Tibial nerve (tissue), 4 donors: ENCODE results near the gene NLRP1. TPM values are rescaled to one million over a fixed set of nuclear protein-coding genes. Genes with fewer than 3 reads are reported as not detected.

Experiments
- DNase-seq, 2 donors: peaks; one replicate each; pipeline ENCODE4 v3.0.0-alpha.2; 2019; ENCODE audit warnings: low spot score in 2 of 2
- H3K27ac ChIP-seq, 4 donors: fragments of 200-600 bp; sonication (generic) in 3 of 4; one replicate each; pipeline ENCODE4 v1.5.1; 2017 to 2019; ENCODE audit warnings: mild to moderate bottlenecking in 1 of 4
- H3K27me3 ChIP-seq, 2 donors: fragments of 200-600 bp; sonication (generic) in 1 of 2; one replicate each; pipeline versions ENCODE4 v1.5.1 to v1.6.0; 2017 to 2019
- H3K36me3 ChIP-seq, 3 donors: fragments of 200-600 bp; sonication (generic); one replicate each; pipeline ENCODE4 v1.5.1; 2018 to 2019
- H3K4me1 ChIP-seq, 4 donors: fragments of 200-600 bp; sonication (generic) in 3 of 4; one replicate each; pipeline ENCODE4 v1.5.1; 2017 to 2019
- H3K4me3 ChIP-seq, 4 donors: fragments of 200-600 bp; sonication (generic) in 3 of 4; one replicate each; pipeline ENCODE4 v1.5.1; 2017 to 2019; ENCODE audit warnings: mild to moderate bottlenecking in 1 of 4, moderate library complexity in 1 of 4
- H3K9me3 ChIP-seq, 4 donors: fragments of 200-600 bp; sonication (generic) in 3 of 4; one replicate each; pipeline ENCODE4 v1.5.1; 2017 to 2019
- CTCF ChIP-seq, 5 experiments: fragments of 200-600 bp in 3 of 5; fragments of 450-650 bp in 2 of 5; sonication (generic) in 3 of 5; IDR thresholded peaks; one replicate each; pipeline ENCODE4 v1.5.1; 2016 to 2019; ENCODE audit warnings: antibody characterized with exemption in 5 of 5, mild to moderate bottlenecking in 3 of 5, moderate library complexity in 2 of 5
- EP300 ChIP-seq, 2 donors: sonication (generic); formaldehyde crosslinking; IDR thresholded peaks; one replicate each; pipeline ENCODE4 v1.6.1; 2017; ENCODE audit warnings: antibody characterized with exemption in 2 of 2, mild to moderate bottlenecking in 1 of 2
- POLR2A ChIP-seq, 2 donors: fragments of 450-650 bp; IDR thresholded peaks; one replicate each; pipeline ENCODE4 v1.6.1; 2017; ENCODE audit warnings: antibody characterized with exemption in 2 of 2, mild to moderate bottlenecking in 2 of 2, moderate library complexity in 2 of 2
- WGBS, 2 donors: methylation state at CpG; one replicate each; pipeline ENCODE4 v1.1.5; 2018; 5-methylcytosine and 5-hydroxymethylcytosine counted together
- total RNA-seq, 4 donors: library from RNA; depleted of rRNA; stranded (reverse); fragments of >200 nt; gene quantifications; one replicate each; pipeline ENCODE4 v1.1.0, GENCODE V29; 2016

Gene NLRP1
- total RNA-seq, 4 donors from 2014 or later, result 33.0 to 52.4 (median 36.6) TPM

- H3K4me1 ChIP-seq, result peaks cover 0 to 36% (median 16%) of the 10 kb centered on the region in 4 donors
- no peak for TF ChIP-seq POLR2A (IDR thresholded peaks at IDR 0.05)
- TF ChIP-seq CTCF (IDR thresholded peaks at IDR 0.05), result no peak
- no peak for TF ChIP-seq EP300 (IDR thresholded peaks at IDR 0.05)
- H3K9me3 ChIP-seq, result no peaks in the 10 kb centered on the region
- no peak overlapping the region for H3K4me3 ChIP-seq
- H3K27ac ChIP-seq, result no peak overlapping the region
- peaks cover 0 to 11% (median 0%) of the 10 kb centered on the region in 3 donors for H3K36me3 ChIP-seq
- DNase-seq, result no peak
- 88 to 93% methylated on average over 4 of the region's 4 CpGs for WGBS, 2 donors
- no peaks in the 10 kb centered on the region for H3K27me3 ChIP-seq
These were observed 118.0 kb downstream of the NLRP1 start for GRCh38 chr17:5466295-5466694.

GRCh38 chr17:5464717-5465507 lies 119.4 kb downstream of the NLRP1 start:
- H3K36me3 ChIP-seq, result peaks cover 1 to 22% (median 11%) of the 10 kb centered on the region in 3 donors
- H3K4me3 ChIP-seq, result no peak overlapping the region
- DNase-seq, result no peak
- H3K9me3 ChIP-seq, result no peaks in the 10 kb centered on the region
- WGBS, 2 donors, result 83 to 84% methylated on average over 10 of the region's 10 CpGs
- no peak overlapping the region for H3K27ac ChIP-seq
- H3K27me3 ChIP-seq, result no peaks in the 10 kb centered on the region
- peaks cover 0 to 36% (median 16%) of the 10 kb centered on the region in 4 donors for H3K4me1 ChIP-seq
- TF ChIP-seq POLR2A (IDR thresholded peaks at IDR 0.05) (no peak), CTCF (IDR thresholded peaks at IDR 0.05) (no peak), EP300 (IDR thresholded peaks at IDR 0.05) (no peak)

Other genes starting within 250 kb of the NLRP1 start
- gene NUP88, start 164.8 kb downstream of the NLRP1 start, total RNA-seq, result 10 to 100 TPM; 56.2 to 91.5 (median 75.2) TPM
- gene RPAIN, start 164.3 kb downstream of the NLRP1 start, total RNA-seq, result 10 to 100 TPM; 36.3 to 79.3 (median 65.2) TPM
- gene C1QBP, start 145.4 kb downstream of the NLRP1 start, total RNA-seq, result 100 to 1,000 TPM in 1 of 4 donors, 10 to 100 TPM in 3; 62.7 to 103 (median 83.7) TPM
- 10 to 100 TPM; 12.6 to 20.1 (median 13.4) TPM for gene DHX33, start 115.5 kb downstream of the NLRP1 start, total RNA-seq
- 10 to 100 TPM; 22.0 to 30.6 (median 23.4) TPM for gene DERL2, start 98.3 kb downstream of the NLRP1 start, total RNA-seq
- 10 to 100 TPM; 11.1 to 17.5 (median 15.1) TPM for gene MIS12, start 97.9 kb downstream of the NLRP1 start, total RNA-seq